HG03442 (cell line): ENCODE data around the gene DLG4.

Experiments used
- ATAC-seq: cut with Tn5 transposase; IDR thresholded peaks from one replicate; pipeline ENCODE4 v1.9.1; 2021; ENCODE audit warnings: mild to moderate bottlenecking, moderate library complexity; ENCODE audit not compliant: unreplicated experiment

Gene DLG4

DNA sequence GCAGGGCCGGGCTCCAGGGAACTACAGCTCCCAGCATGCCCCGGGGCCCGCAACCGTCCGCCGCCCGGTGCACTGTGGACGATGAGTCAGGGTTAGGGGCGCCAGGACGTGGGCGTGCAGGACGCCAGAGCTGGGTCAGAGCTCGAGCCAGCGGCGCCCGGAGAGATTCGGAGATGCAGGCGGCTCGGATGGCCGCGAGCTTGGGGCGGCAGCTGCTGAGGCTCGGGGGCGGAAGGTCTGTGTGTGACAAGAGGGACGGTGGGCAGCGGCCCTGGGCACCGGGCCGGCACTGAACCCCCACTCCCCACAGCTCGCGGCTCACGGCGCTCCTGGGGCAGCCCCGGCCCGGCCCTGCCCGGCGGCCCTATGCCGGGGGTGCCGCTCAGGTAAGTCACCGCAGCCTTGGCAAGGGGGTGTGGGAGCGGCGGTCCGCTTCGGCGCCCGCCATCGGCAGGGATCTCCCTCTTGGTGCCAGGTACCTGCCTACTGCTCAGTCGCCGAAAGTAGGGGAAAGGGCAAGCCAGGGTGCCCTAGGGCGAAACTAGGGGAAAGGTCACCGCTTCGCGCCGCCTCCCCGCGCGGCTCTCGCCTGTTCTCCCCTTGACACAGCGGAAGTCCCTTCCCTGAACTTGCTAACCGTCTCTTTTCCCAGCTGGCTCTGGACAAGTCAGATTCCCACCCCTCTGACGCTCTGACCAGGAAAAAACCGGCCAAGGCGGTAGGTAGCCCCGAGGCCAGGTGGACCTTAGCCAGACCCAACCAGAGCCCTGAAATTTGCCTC is at the start of gene DLG4, which contains the start of gene ACADVL:
DLG4 (minus strand) TSS at position 25 of the 781 bp plus-strand sequence.
ACADVL (plus strand) TSS at position 127 of the 781 bp plus-strand sequence; CDS start at position 174, 47 bp downstream.
- ATAC-seq: peak; percentile 60

DNA sequence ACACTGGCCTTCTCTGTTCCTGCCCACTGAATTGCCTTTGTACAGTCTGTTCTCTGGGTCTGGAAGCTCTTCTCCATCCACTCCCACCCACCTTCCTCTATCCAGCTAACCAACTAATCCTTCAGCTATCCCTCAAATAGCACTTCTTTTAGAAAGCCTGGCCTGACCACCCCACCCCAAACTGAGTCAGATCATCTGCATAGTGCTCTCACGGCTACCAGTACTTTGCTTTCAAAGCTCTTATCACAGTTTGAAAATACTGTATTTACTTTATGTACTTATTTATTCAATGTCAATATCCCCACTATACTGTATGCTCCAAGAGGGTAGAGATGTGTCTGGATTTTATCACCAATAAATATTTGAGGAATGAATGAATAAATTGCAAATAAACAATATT is 47.1 kb upstream of the DLG4 start:
- ATAC-seq: no peak

DNA sequence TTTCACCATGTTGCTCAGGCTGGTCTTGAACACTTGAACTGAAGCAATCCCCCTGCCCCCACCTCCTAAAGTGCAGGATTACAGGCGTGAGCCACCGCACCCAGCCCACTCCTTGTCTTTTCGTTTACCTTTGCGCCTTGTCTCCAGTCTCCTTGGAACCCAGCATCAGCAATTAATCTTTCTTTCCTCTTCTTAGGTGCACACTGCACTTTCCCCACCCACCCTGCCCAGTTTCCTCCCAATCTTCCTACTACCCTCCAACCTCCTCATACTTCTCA is 44.1 kb upstream of the DLG4 start:
- ATAC-seq: no peak

DNA sequence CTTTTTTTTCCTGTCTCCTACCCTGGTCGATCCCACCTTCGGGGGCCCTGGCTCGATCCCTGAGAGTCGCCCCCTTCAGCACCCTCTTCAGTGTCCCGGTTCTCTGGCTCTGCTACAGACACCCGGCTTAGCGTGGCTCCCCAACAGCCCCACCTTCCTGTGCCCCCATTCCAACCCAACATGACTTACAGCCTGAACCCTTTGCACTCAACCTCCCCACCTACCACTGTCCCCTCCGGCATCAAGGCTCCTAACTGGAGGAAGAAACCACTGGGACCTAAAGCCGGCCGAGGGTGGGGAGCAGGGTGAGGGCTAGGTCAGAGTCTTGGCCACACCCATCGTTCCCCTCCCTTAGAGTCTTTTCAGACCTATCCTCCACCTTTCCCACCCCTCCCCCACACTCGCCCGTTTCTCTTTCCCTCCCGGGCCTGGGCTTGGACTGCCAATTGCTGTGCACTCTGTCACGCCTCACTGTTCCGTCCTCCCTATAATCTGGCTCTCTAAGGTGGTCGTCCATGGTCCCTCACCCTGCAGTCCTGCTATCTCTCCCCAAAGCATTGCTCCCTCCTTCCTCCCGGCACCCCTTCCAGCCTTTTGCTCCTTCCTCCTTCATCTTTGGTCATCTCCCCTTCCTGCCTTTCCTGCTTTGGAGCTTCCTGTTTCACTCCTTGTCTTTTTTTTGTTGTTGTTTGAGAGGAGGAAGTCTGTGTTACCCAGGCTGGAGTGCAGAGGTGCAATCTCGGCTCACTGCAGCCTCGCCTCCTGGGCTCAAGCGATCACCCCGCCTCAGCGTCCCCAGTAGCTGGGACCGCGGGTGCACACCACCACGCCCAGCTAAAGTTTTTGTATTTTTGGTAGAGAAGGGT is 43.5 kb upstream of the DLG4 start:
- no peak for ATAC-seq

DNA sequence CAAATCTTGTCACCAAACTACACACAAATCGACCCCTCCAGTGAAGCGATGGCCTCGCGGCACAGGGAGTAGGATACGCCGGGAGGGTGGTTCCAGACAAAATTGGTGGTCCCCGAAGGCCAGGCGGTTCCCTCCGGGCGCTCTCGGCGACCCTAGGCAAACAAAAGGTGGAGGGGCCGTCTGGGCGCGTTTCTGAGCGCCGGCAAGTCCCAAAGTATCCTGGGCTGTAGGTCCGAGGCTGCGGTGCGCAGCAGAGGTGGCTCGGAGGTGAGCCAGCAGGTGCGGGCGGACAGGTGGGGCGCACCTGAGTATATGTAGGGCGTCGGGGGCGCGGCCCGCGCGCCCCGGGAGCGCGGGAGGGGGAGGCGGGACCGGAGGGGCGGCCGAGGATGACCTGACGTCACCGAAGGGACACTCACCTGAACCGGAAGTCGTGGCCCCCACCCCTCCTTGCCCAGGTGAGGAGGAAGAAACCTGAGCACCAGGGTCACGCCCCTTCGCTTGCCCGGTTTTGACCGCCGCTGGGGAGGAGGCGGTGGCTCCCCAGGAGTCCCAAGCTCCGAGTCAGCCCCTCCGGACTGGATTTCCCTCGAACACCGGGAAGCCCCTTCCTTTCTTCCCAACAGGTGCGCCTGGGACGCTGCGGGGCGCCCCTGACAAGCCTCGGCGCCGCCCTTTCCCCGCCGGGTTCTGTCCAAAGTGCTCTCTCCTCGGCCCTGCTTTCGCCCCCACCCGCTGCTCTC is 42.7 kb upstream of the DLG4 start, which contains the start of gene CLDN7:
CLDN7 (minus strand) TSS at position 287 of the 743 bp plus-strand sequence. CDS start 435 bp downstream, outside the sequence.
- no peak for ATAC-seq

DNA sequence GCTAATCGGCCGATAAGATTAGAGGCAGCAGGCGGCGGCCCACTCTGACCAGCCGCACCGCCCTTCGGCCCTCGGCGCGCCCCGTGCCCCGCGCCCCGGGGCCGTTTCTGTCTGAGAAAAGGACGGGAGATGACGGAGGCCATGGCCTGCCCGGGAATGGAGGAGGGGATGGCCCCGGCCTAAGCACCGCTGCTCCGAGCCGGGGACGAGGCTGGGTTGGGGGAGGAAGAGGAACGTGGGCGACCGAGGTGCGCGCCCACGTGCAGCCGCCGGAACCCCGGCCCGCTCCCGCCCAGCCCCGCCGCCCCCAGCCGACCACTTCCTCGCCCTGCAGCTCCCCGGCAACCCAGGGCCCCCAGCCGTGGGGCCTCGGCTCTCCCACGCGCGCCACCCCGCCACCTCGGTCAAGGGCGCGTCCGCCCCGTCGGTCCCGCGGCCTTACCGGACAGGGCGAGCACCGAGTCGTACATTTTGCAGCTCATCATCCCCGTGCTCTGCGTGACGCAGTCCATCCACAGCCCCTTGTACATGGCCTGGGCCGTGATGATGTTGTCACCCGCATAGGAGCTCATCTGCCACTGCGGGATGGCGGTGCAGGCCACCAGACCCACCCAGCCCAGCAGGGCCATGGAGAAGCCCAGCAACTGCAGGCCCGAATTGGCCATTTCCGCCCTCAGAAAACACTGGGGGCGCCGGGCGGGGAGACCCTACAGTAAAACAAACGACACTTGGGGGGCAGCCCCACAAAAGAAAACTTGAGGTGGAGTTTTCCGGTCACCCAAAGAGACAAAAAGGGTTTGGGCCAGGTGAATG is 41.9 kb upstream of the DLG4 start:
- no peak for ATAC-seq

DNA sequence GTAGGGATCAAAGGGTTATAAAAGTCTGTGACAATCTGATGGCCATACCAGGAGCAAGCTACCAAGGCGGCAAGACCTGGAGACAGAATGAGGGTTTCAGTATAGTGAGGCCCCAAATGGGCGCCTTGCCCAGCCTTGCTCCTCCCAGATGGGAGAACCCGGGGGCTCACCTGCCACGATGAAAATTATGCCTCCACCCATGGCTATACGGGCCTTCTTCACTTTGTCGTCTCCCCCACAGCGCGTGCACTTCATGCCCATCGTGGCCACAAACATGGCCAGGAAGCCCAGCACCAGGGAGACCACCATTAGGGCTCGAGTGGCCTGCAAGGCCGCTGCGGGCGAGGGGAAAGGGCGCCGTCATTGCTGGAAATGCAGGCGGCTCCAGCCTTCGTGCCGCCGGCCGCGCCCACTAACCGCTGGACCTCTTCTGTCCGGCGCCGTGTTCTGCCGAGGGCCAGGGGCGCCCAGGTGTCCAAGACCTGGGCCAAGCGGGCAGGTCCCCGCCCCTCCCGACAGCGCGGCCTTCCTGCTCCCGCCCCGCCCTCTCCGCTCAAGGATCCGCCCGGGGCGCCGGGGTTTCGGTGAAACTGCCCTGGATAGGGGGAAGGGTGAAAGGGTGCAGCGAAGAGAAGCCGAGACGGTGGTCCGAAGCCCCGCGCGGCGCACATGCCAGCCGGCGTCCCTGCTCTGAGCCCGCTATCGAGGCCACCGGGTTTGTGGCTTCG is 41.2 kb upstream of the DLG4 start:
- no peak for ATAC-seq

DNA sequence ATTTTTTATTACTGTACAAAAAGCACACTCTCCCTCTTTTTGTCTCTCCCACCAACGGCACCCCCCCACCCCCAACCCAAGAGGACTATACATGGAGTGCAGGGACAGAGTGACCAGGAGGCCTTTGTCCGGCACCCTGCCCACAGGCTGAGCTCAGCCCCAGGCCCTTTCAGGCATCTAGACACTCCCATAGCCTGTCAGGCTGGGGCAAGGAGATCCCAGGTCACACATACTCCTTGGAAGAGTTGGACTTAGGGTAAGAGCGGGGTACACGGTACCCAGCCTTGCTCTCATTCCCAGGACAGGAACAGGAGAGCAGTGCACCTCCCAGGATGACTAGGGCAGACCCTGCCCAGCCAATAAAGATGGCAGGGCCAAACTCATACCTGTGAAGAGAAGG is 40.5 kb upstream of the DLG4 start:
- ATAC-seq: no peak

DNA sequence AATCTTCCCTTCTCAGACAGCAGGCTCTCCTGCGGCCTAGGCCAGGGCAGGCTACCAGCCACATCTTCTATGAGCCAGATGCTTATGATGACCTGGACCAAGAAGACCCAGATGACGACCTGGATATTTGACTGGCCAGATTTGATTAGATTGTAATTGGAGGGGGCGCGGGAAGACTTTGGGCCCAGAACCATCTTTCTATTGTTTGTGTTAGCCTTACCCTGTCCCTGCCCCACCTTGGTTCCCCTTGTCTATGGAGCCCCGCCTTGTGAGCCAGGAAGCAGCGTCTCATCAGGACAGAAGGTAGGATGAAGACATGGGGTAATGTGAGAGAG is 39.9 kb upstream of the DLG4 start:
- no peak for ATAC-seq

DNA sequence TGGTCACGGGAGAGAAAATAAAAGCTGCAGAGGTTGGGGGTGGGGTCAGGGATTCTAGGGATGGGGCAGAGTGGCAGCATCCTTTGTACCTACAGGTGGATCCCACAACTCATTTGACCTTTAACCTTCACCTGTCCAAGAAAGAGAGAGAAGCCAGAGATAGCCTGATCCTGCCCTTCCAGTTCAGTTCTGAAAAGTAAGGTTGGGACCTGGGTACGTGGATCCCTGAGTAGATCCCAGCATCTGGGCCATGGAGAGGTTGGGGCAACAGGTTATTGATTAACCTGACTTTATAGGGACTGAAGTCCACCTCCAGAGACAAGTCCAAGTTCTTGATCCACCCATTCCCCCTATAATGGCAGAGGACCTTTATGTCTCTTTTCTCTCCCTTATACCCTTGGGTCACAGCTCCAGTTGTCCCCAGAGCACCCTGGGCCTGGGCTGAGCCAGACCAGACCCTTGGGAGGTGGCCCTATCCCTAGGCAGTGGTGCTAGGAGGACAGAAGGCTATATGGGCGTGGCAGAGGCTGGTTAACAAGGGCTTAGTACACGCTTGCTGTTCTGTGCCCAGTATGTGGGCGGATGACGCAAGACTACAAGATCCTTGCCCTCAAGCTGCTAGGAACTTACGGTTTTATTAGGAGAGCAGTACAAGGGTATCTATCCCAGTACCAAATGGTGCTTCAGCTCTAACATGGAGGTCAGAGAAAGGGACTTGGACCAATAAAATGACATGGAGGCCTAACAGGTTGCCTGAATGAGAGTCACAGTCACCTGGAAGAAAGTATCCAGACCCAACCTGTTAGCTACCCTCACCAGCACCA is 39.3 kb upstream of the DLG4 start:
- ATAC-seq: no peak

DNA sequence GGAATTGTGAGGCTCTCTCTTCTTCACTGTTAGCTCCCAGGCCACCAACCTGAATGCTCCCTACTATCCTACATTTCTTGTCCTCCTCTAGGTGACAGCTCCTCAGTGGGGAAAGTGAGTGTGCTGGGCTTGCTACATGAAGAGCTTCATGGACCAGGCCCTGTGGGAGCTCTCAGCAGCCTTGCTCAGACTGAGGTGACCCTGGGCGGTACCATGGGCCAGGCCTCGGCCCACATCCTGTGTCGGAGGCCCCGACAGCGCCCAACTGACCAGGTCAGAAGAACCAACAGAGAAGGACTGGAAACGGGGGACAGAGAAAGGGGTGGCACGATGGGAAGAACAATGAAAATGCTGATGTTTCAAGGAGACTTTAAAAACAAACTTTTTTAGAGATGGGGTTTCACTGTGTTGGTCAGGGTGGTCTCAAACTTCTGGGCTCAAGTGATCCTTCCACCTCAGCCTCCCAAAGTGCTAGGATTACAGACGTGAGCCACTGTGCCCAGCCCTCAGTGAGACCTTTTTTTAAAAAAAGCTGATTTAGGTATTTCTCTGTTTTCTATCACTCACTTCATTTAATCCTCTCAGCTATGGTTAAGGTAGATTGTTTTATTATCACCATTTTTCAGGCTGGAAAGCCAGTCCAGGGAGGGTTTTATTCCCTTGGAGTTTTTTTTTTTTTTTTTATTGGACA is 37.3 kb upstream of the DLG4 start:
- no peak for ATAC-seq

DNA sequence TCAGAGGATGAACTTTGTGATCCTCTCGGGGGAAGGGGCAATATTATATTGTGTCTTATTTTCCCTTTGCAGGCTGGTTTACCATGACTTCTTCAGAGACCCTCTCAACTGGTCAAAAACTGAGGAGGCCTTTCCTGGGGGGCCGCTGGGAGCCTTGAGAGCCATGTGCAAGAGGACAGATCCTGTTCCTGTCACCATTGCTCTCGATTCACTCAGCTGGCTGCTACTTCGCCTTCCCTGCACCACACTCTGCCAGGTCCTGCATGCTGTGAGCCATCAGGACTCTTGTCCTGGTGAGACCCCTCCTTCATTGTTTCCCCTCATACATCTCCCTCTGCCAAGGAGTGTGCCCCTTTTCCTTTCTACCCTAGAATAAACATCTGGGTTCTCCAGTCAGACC is 34.9 kb upstream of the DLG4 start:
- no peak for ATAC-seq

DNA sequence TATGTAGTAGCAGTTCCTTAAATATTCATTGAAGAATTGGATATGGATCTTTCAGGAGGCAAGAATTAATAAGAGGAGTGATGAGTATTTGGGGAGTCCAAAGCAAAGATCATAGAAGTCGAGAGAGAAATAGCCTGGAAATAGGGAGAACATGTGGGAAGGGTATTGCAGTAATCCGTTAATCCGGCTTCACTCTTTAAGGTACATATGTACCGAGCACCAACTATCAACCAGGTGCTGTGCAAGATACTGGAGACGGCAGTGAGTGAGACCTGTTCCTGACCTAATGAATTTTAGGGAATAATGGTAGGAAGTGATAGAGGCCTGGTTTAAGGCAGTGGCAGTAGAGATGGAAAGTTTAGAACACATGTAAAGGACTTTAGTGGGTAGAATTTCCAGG is 33.4 kb upstream of the DLG4 start:
- no peak for ATAC-seq

DNA sequence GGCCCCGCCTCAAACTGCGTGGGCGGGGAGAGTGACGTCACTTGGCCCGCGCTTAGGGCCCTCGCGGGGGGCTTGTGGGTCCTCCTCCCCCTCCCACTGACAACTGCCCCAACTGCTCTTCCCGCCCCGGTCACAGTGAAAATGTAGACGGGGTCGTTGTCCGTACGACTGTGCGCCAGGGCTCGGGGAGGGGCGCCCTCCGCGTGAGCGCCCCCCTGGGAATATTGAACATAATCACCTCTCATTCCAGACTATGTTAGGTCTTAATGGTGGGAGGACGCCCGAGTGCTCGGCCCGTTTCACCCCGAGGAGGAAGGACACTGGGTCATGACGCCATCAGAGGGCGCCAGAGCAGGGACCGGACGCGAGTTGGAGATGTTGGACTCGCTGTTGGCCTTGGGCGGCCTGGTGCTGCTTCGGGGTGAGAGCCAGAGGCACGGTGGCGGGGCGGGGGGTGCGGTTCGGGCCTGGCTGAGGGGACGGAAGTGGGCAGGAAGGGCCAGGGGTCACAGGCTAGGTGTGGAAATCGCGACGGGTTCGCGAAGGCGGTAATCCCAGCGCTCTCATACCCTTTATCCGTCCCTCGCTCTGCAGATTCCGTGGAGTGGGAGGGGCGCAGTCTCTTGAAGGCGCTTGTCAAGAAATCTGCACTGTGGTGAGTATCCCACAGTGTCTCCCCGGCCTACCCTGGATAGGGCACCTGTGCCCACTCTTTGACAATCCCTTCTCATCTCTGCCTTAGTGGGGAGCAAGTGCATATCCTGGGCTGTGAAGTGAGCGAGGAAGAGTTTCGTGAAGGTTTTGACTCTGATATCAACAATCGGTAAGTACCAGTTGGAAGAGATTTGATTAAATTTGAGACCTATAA is 32.8 kb upstream of the DLG4 start, which contains the start of gene ELP5:
ELP5 (plus strand) TSS at position 40 of the 868 bp plus-strand sequence; CDS start at position 376, 336 bp downstream.
- ATAC-seq: peak; percentile 57

DNA sequence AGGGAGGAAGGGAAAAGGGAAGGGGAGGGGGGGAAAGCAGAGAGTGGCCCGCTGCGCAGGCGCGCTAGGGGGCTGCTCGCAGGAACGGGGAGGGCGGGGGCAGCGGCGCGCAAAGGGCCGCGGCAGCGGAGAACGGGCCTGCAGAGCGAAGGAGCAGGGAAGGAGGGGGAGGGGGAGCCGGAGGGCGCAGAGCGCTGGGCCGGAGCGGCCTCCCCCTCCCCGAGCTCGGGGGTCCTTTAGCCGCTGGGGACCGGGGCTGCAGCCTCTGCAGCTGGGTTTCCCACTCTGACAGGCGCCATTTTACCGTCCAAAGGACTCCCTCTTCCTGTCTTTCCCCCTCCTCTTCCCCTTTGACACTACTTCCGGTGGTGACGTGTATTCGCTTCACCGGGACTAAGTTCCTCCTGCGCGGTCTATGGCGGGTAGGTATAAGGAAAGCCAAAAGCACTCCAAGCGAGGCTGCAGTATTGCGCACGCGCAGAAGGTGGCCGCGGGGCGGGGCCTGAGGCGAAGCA is 32.1 kb upstream of the DLG4 start, which contains the start of gene CTDNEP1:
CTDNEP1 (minus strand) TSS at position 74 of the 515 bp plus-strand sequence. CDS start 438 bp downstream, outside the sequence.
- peak; percentile 73 for ATAC-seq

DNA sequence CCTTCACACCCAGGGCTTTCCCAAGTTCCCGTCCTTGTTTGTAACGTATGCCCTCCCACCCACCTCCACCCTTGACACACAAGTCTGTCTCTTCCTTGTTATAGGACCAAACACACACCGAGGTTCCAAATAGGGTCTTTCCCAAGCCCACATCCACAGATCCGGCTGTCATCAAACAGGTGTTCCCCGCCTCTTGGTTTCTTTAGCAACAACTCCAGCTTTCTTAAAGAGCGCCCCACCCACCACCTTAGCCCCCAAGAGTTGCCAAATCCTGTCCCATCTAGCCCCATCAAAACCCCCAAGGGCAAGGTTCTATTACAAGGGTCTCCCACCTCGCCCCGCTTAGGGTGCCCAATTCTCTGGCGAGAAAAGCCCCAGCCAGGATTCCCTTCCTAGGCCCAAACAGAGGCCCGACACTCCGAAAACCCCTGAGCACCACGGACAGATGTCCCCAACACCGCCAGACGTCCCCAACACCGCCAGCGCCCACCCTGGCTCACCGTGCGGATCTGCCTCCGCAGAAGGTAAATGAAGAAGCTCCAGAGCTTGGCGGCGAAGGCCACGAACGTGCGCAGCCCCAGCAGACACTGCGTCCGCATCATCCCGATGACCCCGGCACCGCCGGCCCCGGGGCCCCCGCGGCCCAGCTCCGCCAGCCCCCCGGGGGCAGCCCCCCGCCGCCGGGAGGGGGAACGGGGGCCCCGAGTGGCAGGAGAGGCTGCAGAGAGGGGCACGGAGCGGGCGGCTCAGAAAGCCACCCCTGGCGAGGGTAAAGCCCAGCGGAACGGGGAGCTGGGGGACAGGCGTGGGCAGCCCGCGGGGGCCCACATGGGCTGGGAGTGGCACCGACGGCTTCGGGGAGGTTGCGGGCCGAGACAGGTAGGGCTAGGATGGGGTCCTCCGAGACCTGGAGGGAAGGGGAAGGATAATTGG is 31.3 kb upstream of the DLG4 start:
- ATAC-seq: no peak
